ENCODE data around the gene MKRN1.

The MKRN1 gene

DNA sequence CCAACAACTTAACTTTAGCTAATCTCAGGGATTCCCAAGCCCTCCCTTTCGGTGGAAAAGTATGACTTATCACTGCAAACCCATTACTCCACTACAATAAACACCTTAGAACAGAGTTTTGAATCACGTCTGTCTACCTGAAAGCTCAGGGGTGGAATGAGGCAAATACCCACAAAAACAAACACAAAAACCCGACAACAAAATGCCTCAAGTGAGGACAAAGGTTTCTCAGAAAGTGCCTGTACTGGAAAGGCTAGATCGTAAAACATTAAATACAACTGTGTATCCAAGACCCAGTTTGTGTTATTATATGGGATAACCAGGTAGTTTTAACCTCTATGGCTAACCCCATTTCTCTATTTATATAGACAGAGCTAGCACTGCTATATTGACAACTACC lies 26.0 kb downstream of the MKRN1 start:
- TF ChIP-seq, protein P1, sequence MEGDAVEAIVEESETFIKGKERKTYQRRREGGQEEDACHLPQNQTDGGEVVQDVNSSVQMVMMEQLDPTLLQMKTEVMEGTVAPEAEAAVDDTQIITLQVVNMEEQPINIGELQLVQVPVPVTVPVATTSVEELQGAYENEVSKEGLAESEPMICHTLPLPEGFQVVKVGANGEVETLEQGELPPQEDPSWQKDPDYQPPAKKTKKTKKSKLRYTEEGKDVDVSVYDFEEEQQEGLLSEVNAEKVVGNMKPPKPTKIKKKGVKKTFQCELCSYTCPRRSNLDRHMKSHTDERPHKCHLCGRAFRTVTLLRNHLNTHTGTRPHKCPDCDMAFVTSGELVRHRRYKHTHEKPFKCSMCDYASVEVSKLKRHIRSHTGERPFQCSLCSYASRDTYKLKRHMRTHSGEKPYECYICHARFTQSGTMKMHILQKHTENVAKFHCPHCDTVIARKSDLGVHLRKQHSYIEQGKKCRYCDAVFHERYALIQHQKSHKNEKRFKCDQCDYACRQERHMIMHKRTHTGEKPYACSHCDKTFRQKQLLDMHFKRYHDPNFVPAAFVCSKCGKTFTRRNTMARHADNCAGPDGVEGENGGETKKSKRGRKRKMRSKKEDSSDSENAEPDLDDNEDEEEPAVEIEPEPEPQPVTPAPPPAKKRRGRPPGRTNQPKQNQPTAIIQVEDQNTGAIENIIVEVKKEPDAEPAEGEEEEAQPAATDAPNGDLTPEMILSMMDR (conservative IDR thresholded peaks at IDR 0.05; ENCODE audit: control insufficient read depth, insufficient read depth, low read depth, low read length): no peak
- no peak for DNase-seq (ENCODE audit: low read depth)
- H3K4me3 ChIP-seq (ENCODE audit: control insufficient read depth, low read depth, low read length): no peak overlapping the region

DNA sequence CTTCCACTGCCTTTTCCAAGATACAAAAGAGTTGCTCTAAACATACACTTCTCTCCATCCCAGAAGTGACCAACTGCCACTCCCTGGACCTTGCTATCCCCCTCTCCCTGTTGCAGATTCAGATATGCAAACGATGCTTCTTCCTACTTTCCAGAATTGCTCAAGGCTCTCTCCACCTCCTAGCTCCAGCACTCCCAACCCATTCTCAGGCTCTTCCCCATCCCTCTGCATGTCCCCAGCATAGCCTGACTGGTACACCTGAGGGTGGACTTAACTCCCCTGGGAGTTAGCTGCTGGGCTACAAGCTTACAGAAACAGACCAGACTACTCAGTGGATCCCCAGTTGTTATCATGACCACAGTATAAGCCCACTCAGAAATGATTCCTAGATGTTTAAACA lies 27.6 kb downstream of the MKRN1 start:
- H3K4me3 ChIP-seq (ENCODE audit: control insufficient read depth, low read depth, low read length): no peak overlapping the region
- DNase-seq (ENCODE audit: low read depth): no peak

DNA sequence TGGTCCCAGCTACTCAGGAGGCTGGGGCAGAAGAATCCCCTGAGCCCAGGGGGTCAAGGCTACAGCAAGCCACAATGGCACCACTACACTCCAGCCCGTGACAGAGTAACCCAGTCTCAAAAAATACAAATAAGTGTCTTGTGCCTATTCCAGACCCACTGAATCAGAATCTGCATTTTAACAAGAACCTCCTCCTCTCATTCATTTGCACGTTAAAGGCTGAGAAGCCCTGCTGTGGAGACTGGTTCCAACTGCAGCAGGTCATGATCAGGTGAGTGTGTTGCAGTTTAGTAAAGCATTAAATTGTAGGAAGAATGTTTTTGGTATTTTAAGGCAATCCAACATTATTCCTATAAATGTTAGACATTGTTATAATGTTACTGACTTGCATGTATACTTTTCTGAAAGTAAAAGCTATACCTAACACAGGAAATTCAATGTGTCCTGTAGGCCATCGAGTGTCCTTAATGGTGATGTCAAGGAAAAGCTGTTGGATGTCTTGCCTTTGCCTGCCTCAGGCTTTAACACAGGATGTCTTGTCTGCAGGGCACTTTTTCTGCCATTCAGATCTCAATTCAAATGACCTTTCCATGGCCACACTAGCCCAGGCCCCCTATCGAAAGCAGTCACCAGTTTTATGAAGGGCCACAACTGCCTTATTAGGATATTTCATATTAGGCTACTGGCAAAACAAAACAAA lies 30.4 kb downstream of the MKRN1 start:
- no peak for DNase-seq (ENCODE audit: low read depth)
- TF ChIP-seq, protein P1 (conservative IDR thresholded peaks at IDR 0.05; ENCODE audit: control insufficient read depth, insufficient read depth, low read depth, low read length): no peak
- no peak overlapping the region for H3K4me3 ChIP-seq (ENCODE audit: control insufficient read depth, low read depth, low read length)

More for the DNA sequence above, 27.6 kb downstream of the MKRN1 start:
- TF ChIP-seq, protein P1 (conservative IDR thresholded peaks at IDR 0.05; ENCODE audit: control insufficient read depth, insufficient read depth, low read depth, low read length): no peak

DNA sequence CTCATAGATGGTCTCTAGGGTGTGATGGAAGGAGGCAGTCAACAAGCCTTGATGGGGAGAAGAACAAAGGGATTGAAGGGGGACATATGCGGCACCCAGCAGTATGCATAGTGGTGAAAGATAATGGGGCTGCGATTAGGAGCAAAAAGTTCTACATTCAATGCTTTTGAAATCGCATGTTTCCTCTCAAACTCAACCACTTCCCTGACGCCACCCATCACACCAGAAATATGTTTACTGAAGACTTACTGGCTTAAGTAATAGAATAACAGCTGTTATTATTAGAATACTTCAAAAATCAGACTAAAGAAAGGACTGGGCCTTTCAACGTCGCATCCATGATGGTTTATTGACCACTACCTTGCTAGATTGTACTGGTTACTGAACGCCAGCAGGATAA lies 31.5 kb downstream of the MKRN1 start:
- TF ChIP-seq, protein P1 (conservative IDR thresholded peaks at IDR 0.05; ENCODE audit: control insufficient read depth, insufficient read depth, low read depth, low read length): no peak
- DNase-seq (ENCODE audit: low read depth): no peak
- no peak overlapping the region for H3K4me3 ChIP-seq (ENCODE audit: control insufficient read depth, low read depth, low read length)

DNA sequence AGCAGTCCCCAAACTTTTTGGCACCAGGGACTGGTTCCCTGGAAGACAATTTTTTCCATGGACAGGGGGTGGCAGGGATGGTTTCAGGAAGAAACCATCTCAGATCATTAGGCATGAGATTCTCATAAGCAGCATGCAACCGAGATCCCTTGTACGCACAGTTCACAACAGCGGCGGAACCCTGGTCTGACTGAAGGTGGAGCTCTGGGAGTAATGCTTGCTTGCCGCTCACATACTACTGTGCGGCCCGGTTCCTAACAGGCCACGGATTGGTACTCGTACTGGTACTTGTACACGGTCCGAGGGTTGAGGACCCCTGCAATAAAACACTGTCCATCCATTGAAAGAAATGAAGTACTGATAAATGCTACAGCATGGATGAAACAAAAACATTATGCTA lies 32.8 kb downstream of the MKRN1 start:
- H3K4me3 ChIP-seq (ENCODE audit: control insufficient read depth, low read depth, low read length): no peak overlapping the region
- TF ChIP-seq, protein P1 (conservative IDR thresholded peaks at IDR 0.05; ENCODE audit: control insufficient read depth, insufficient read depth, low read depth, low read length): no peak
- no peak for DNase-seq (ENCODE audit: low read depth)

DNA sequence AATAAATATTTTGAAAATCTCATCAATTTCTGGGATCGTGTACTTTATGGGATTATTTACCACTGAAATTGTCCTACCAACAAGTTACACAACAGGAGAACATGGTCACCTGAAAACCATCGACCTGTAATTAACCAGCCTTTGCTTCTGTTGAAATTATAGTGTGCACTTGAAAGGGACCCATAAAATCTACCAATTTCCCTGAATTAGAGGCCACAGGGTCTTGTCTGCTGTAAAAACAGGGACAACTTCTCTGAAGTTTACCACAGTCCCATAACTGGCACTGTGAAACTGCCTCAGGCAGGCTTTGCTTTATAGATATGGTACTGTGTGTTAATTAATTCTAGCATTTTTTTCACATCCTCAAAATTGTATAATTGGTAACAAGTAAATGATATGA lies 37.8 kb downstream of the MKRN1 start:
- DNase-seq (ENCODE audit: low read depth): no peak
- TF ChIP-seq, protein P1 (conservative IDR thresholded peaks at IDR 0.05; ENCODE audit: control insufficient read depth, insufficient read depth, low read depth, low read length): no peak
- no peak overlapping the region for H3K4me3 ChIP-seq (ENCODE audit: control insufficient read depth, low read depth, low read length)
